ENCODE measurements around the gene HTR2B. TPM values are rescaled to one million over a fixed set of nuclear protein-coding genes. Genes with fewer than 3 reads are reported as not detected.

The HTR2B gene
- not detected in 2 replicates for total RNA-seq (ENCODE audit: low replicate concordance)
- long read RNA-seq, result 0 reads

- no peak for TF ChIP-seq CTCF (conservative IDR thresholded peaks at IDR 0.05)
- peaks cover 24% of the 10 kb centered on the region for H3K4me1 Mint-ChIP-seq (ENCODE audit: unreplicated experiment)
- H3K27ac Mint-ChIP-seq, result peak within 1 kb of the TSS; percentile 6
- no peaks in the 10 kb centered on the region for H3K27me3 Mint-ChIP-seq
- no peak for DNase-seq (ENCODE audit: extremely low spot score, unreplicated experiment)
- H3K9me3 Mint-ChIP-seq, result no peaks in the 10 kb centered on the region
- peaks cover 4% of the 10 kb centered on the region for H3K36me3 Mint-ChIP-seq
- peak within 1 kb of the TSS; percentile 5 for H3K4me3 Mint-ChIP-seq
Measured at GRCh38 chr2:231124838-231125568, at the start of gene HTR2B. Gene HTR2B (minus strand): TSS chr2:231125042. CDS start chr2:231123764, 1,278 bp downstream.

- no peak overlapping the region for H3K27ac Mint-ChIP-seq
- H3K27me3 Mint-ChIP-seq, result no peaks in the 10 kb centered on the region
- no peak overlapping the region for H3K4me3 Mint-ChIP-seq
- no peaks in the 10 kb centered on the region for H3K9me3 Mint-ChIP-seq
- no peak for TF ChIP-seq CTCF (conservative IDR thresholded peaks at IDR 0.05)
- DNase-seq (ENCODE audit: extremely low spot score, unreplicated experiment), result no peak
- peaks cover 51% of the 10 kb centered on the region for H3K36me3 Mint-ChIP-seq
- no peaks in the 10 kb centered on the region for H3K4me1 Mint-ChIP-seq (ENCODE audit: unreplicated experiment)
Measured at GRCh38 chr2:231174211-231174651, 49.4 kb upstream of the HTR2B start.

GRCh38 chr2:231172025-231172424, 47.2 kb upstream of the HTR2B start:
- Mint-ChIP-seq H3K4me3 (no peak overlapping the region), H3K36me3 (peaks cover 59% of the 10 kb centered on the region), H3K9me3 (no peaks in the 10 kb centered on the region), H3K4me1 (ENCODE audit: unreplicated experiment) (no peaks in the 10 kb centered on the region), H3K27me3 (no peaks in the 10 kb centered on the region), H3K27ac (no peak overlapping the region)
- no peak for TF ChIP-seq CTCF (conservative IDR thresholded peaks at IDR 0.05)
- no peak for DNase-seq (ENCODE audit: extremely low spot score, unreplicated experiment)

GRCh38 chr2:231170055-231170454, 45.2 kb upstream of the HTR2B start:
- Mint-ChIP-seq H3K4me1 (ENCODE audit: unreplicated experiment) (no peaks in the 10 kb centered on the region), H3K9me3 (no peaks in the 10 kb centered on the region), H3K27me3 (no peaks in the 10 kb centered on the region), H3K36me3 (peaks cover 63% of the 10 kb centered on the region), H3K4me3 (no peak overlapping the region), H3K27ac (no peak overlapping the region)
- TF ChIP-seq CTCF (conservative IDR thresholded peaks at IDR 0.05), result no peak
- no peak for DNase-seq (ENCODE audit: extremely low spot score, unreplicated experiment)

- no peak for DNase-seq (ENCODE audit: extremely low spot score, unreplicated experiment)
- peaks cover 59% of the 10 kb centered on the region for H3K36me3 Mint-ChIP-seq
- H3K4me1 Mint-ChIP-seq (ENCODE audit: unreplicated experiment), result no peaks in the 10 kb centered on the region
- no peaks in the 10 kb centered on the region for H3K27me3 Mint-ChIP-seq
- TF ChIP-seq CTCF (conservative IDR thresholded peaks at IDR 0.05), result no peak
- H3K4me3 Mint-ChIP-seq, result no peak overlapping the region
- H3K9me3 Mint-ChIP-seq, result no peaks in the 10 kb centered on the region
- no peak overlapping the region for H3K27ac Mint-ChIP-seq
Measured at GRCh38 chr2:231169488-231169887, 44.6 kb upstream of the HTR2B start.

All from type B pancreatic cell (in vitro differentiated cells).